NCI-H2107 (cell line): ENCODE data around the gene KNTC1.

Experiments used
- DNase-seq: peaks from one replicate; lab custom pipeline; 2025; lab: John Stamatoyannopoulos, UW

KNTC1 gene

GRCh38 chr12:122656298-122656697 lies 129.2 kb downstream of the KNTC1 start:
- no peak for DNase-seq

- DNase-seq: no peak
These were observed 132.5 kb downstream of the KNTC1 start for GRCh38 chr12:122659579-122659978.

GRCh38 chr12:122661246-122661645 lies 134.2 kb downstream of the KNTC1 start:
- no peak for DNase-seq

GRCh38 chr12:122661938-122662337 lies 134.9 kb downstream of the KNTC1 start:
- no peak for DNase-seq

GRCh38 chr12:122665349-122665748 lies 138.3 kb downstream of the KNTC1 start:
- DNase-seq: no peak

- no peak for DNase-seq
These were observed 138.7 kb downstream of the KNTC1 start for GRCh38 chr12:122665759-122666158.

GRCh38 chr12:122668268-122668667 lies 141.2 kb downstream of the KNTC1 start:
- no peak for DNase-seq

GRCh38 chr12:122669397-122670070 lies 142.5 kb downstream of the KNTC1 start:
- DNase-seq: no peak

- DNase-seq: no peak
These were observed 145.5 kb downstream of the KNTC1 start for GRCh38 chr12:122672515-122672914.
